Cardiac fibroblast (primary cell): ENCODE measurements around the gene RLN3.
A peak's percentile ranks its signal among the peaks of the same experiment; 100 is the strongest.

Source experiments
- DNase-seq, 2 donors: peaks; one replicate each; pipeline versions ENCODE4 v3.0.0 to v3.0.0-alpha.2; 2010; ENCODE audit warnings: low read depth in 2 of 2
- H3K4me3 ChIP-seq, 2 donors: replicated peaks in 1 of 2; 1 replicate in 1 of 2; 2 replicates in 1 of 2; pipeline ENCODE4 v1.5.1; 2011; ENCODE audit warnings: low read depth in 2 of 2, low read length in 2 of 2, mild to moderate bottlenecking in 2 of 2, moderate library complexity in 1 of 2
- TF ChIP-seq, protein P1 (sequence below): IDR thresholded peaks from one replicate; pipeline ENCODE4 v1.5.1; 2011; ENCODE audit warnings: low read depth, mild to moderate bottlenecking, low read length, inconsistent platforms

RLN3 gene

DNA sequence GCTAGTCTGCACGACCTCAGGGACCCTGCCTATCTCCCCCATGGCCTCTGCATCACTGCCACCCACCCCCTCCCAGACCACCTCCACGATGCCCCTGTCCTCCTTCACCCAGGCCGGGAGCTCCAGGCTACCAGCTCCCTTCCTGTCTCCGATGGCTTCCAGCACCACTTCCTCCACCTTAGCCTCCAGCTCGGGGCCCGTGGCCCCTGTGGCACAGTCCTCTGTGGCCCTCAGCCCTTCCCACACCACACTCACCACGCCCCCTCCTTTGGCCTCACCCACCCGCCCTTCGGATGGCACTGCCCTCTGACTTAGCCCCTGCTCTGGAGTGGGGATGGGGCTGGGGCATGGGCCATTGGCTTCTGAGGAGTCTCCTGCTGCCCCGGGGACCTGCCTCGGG is 26.8 kb downstream of the RLN3 start:
- no peak for DNase-seq
- no peak overlapping the region for H3K4me3 ChIP-seq
- TF ChIP-seq, protein P1, sequence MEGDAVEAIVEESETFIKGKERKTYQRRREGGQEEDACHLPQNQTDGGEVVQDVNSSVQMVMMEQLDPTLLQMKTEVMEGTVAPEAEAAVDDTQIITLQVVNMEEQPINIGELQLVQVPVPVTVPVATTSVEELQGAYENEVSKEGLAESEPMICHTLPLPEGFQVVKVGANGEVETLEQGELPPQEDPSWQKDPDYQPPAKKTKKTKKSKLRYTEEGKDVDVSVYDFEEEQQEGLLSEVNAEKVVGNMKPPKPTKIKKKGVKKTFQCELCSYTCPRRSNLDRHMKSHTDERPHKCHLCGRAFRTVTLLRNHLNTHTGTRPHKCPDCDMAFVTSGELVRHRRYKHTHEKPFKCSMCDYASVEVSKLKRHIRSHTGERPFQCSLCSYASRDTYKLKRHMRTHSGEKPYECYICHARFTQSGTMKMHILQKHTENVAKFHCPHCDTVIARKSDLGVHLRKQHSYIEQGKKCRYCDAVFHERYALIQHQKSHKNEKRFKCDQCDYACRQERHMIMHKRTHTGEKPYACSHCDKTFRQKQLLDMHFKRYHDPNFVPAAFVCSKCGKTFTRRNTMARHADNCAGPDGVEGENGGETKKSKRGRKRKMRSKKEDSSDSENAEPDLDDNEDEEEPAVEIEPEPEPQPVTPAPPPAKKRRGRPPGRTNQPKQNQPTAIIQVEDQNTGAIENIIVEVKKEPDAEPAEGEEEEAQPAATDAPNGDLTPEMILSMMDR = no peak

DNA sequence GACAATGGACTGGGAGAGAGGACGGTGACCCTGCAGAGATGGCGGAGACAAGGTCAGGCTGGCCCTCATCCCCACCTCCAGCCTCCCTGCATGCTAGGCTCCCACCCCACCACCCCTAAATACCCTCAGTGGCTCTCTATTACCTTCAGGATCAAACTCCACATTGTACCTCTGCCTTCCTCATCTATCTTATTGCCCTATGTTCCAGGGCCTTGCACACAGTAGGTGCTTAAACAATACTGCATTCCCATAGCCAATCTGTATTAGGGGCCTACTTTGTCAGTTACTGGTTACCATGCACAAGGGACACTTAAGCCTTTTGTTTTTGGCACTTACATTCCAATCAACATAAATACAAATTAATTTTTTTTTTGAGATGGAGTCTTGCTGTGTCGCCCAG is 27.4 kb downstream of the RLN3 start:
- TF ChIP-seq, protein P1 = no peak
- no peak overlapping the region for H3K4me3 ChIP-seq
- DNase-seq = no peak

DNA sequence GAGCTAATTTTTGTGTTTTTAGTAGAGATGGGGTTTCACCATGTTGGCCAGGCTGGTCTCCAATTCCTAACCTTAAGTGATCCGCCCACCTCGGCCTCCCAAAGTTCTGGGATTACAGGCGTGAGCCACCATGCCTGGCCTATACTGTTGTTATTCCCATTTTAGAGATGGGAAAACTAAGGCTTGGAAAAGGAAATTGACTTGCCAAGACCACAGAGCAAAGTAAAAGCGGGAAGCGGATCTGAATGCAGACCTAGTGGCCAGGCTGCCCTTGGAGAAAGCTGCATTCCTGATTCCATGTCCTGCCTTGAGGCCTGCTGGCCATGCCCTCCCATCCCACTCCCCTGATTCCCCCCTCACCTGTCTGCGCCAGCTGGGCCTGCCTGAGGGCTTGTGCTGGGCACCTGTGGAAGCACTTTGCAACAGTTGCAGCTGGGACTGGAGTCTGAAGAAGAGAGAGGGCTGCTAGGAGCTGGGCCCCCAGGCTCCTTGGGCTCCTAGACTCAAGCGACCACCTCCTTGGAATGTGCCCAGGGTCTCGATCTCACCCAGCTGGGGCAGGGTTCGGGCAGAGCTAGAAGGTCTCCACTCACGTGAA is 28.2 kb downstream of the RLN3 start:
- no peak overlapping the region for H3K4me3 ChIP-seq
- no peak for DNase-seq
- TF ChIP-seq, protein P1 = no peak

DNA sequence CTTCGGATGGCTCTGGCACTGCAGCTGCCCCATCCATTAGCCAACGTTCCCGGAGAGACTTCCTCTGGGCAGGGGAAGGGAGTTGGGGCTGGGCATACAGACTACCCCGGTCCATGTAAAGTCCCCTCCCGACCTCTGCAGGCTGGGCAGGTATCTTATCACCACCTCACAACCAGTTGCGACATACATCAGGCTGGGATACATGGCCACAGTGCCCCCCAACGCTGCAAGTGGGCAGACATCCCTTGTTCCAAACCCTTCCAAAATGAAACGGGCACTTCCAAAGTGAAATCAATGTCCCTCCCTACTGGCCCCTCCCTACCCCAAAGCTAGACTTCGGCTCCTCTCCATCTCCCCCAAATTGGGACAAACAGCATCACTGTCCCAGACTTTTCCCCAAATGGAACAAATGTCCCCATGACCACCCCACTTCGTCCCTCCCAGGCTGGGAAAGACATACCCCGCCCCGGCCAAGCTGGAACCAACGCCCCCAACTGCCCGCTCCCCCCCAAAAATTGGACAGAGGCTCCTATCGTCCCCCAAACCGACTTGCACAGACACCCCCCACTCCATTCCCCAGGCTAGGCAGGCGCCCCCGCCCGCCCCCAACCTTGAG is 28.9 kb downstream of the RLN3 start:
- H3K4me3 ChIP-seq = peak overlapping the region in 1 of 2 donors; percentile 8
- DNase-seq = no peak

DNA sequence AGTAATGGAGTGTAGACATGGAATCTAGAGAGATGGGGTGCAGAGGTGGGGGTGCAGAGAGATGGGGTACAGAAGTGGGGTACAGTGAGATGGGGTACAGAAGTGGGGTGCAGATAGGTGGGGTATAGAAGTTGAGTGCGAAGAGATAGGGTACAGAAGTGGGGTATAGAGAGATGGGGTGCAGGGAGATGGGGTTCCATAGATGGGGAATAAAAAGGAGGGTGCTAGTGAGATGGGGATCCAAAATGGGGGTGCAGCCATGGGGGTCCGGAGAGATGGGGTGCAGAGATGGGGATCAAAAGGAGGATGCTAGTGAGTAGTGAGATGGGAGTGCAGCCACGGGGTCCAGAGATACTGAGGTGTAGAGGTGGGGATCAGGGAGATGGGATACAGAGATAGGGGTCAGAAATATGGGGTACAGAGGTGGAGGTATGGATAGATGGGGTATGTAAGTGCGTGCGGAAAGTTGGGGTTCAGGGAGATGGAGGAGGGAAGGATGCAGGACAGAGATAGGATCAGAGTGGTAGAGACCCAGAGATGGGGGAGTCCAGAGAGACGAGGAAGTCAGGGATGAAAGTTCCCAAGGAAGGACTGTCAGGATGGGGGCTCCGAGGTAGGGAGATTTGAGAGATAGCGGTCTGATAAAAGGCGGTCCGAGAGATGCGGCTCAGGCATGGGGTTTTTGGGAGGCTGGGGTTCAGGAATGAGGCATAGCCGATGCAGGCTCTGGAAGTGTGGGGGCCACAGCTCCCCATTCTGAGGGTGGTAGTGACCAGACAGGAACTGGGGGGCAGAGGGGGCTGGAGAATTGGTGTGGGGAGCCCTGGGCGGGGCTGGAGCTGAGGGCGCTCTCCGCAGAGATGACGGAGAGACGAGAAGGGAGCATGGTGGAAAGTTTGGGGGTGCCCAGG is 30.5 kb downstream of the RLN3 start:
- TF ChIP-seq, protein P1 = no peak
- no peak for DNase-seq
- no peak overlapping the region for H3K4me3 ChIP-seq

More for the DNA sequence above, 28.9 kb downstream of the RLN3 start:
- TF ChIP-seq, protein P1 = no peak

DNA sequence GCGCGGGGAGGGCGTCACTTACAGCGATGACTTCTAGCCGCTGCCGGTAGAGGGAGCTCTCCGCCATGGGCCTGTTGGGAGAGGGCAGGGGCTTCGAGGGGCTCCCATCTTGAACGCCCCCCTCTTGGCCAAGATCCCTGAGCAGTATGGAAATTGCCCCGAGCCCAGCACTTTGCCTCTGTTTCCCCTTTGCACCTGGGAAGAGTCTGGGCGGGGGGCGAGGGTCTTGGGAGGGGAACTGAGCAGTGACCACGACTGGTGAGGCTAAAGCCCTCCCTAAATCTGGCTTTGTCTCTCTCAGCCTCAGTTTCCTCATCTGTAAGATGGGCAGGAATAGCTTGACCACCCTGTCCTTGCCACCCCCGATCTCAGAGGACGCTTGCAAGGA is 31.1 kb downstream of the RLN3 start:
- DNase-seq = no peak
- no peak overlapping the region for H3K4me3 ChIP-seq
- TF ChIP-seq, protein P1 = peak; percentile 81
